Astrocyte (in vitro differentiated cells and primary cell): ENCODE measurements around the gene CHMP6.

Experiments used
- CTCF ChIP-seq: IDR thresholded peaks from 2 replicates; pipeline ENCODE4 v1.5.1; 2011; ENCODE audit warnings: low read depth, mild to moderate bottlenecking, inconsistent platforms, low read length, moderate library complexity; ENCODE audit not compliant: insufficient read depth
- EZH2 ChIP-seq: IDR thresholded peaks from 2 replicates; pipeline ENCODE4 v1.6.1; 2012; ENCODE audit warnings: mild to moderate bottlenecking, low read length, inconsistent platforms; ENCODE audit not compliant: insufficient read depth

- TF ChIP-seq CTCF (no peak), EZH2 (no peak)
Measured at GRCh38 chr17:80956321-80957190, 35.1 kb upstream of the CHMP6 start.
